ENCODE measurements around the gene FBXW7.

- TF ChIP-seq, protein P1, sequence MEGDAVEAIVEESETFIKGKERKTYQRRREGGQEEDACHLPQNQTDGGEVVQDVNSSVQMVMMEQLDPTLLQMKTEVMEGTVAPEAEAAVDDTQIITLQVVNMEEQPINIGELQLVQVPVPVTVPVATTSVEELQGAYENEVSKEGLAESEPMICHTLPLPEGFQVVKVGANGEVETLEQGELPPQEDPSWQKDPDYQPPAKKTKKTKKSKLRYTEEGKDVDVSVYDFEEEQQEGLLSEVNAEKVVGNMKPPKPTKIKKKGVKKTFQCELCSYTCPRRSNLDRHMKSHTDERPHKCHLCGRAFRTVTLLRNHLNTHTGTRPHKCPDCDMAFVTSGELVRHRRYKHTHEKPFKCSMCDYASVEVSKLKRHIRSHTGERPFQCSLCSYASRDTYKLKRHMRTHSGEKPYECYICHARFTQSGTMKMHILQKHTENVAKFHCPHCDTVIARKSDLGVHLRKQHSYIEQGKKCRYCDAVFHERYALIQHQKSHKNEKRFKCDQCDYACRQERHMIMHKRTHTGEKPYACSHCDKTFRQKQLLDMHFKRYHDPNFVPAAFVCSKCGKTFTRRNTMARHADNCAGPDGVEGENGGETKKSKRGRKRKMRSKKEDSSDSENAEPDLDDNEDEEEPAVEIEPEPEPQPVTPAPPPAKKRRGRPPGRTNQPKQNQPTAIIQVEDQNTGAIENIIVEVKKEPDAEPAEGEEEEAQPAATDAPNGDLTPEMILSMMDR (IDR thresholded peaks at IDR 0.05; ENCODE audit: control extremely low read depth in 1 of 3, insufficient read depth in 1 of 3, low read depth in 1 of 3, low read length in 3 of 3): no peak
- TF ChIP-seq SP1 (IDR thresholded peaks at IDR 0.05; ENCODE audit: low read depth, low read length) (no peak), TAF7 (optimal IDR thresholded peaks at IDR 0.05; ENCODE audit: borderline replicate concordance, low read depth, low read length) (no peak), POLR2AphosphoS5 (IDR thresholded peaks at IDR 0.05; ENCODE audit: low read depth, low read length) (no peak), SIN3A (conservative IDR thresholded peaks at IDR 0.05 in 1 of 2, IDR thresholded peaks at IDR 0.05 in 1 of 2; ENCODE audit: low read depth in 1 of 2, low read length in 2 of 2) (no peak), CBX5 (IDR thresholded peaks at IDR 0.05; ENCODE audit: low read depth, low read length) (no peak), EP300 (IDR thresholded peaks at IDR 0.05; ENCODE audit: borderline replicate concordance in 1 of 2, low read depth in 2 of 2, low read length in 2 of 2) (no peak), TAF1 (IDR thresholded peaks at IDR 0.05; ENCODE audit: low read depth, low read length) (no peak), POU5F1 (IDR thresholded peaks at IDR 0.05; ENCODE audit: low read depth, low read length) (no peak), POLR2A (IDR thresholded peaks at IDR 0.05; ENCODE audit: control extremely low read depth in 1 of 2, low read depth in 2 of 2, low read length in 2 of 2) (no peak), CEBPB (IDR thresholded peaks at IDR 0.05; ENCODE audit: low read depth, low read length) (no peak), HDAC2 (IDR thresholded peaks at IDR 0.05; ENCODE audit: borderline replicate concordance in 1 of 2, low read depth in 2 of 2, low read length in 2 of 2) (no peak), SUZ12 (IDR thresholded peaks at IDR 0.05; ENCODE audit: low read length) (no peak), SP2 (IDR thresholded peaks at IDR 0.05; ENCODE audit: low read length) (no peak)
These were observed 43.3 kb upstream of the FBXW7 start for GRCh38 chr4:152579107-152579764.
